Left kidney (tissue), 2 donors: ENCODE measurements around the gene UTF1. TPM values are rescaled to one million over a fixed set of nuclear protein-coding genes. Genes with fewer than 3 reads are reported as not detected.
"Not testable (repeated sequence)": the region's sequence is repeated elsewhere in the genome, so short reads cannot be mapped to it uniquely, and the experiment has no call there.

Experiments
- DNase-seq: peaks from one replicate; pipeline ENCODE4 v3.0.0-alpha.2; 2013
- polyA plus RNA-seq: library from polyadenylated mRNA; unstranded; fragments of 120-200 nt; gene quantifications from one replicate; pipeline ENCODE4 v1.2.1, GENCODE V29; 2013; ENCODE audit not compliant: insufficient read length

The UTF1 gene
- polyA plus RNA-seq, 1 donor: not detected

DNA sequence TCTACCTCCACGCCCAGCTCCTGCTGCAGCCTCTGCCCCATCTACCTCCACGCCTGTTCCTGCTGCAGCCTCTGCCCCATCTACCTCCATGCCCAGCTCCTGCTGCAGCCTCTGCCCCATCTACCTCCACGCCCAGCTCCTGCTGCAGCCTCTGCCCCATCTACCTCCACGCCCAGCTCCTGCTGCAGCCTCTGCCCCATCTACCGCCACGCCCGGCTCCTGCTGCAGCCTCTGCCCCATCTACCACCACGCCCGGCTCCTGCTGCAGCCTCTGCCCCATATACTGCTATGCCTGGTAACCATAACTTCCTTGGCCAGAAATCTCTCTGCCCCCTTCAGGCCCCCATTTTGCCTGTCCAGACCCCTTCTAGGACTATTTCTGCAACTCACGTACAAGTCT, 35.0 kb downstream of the UTF1 start:
- not testable (repeated sequence) for DNase-seq

DNA sequence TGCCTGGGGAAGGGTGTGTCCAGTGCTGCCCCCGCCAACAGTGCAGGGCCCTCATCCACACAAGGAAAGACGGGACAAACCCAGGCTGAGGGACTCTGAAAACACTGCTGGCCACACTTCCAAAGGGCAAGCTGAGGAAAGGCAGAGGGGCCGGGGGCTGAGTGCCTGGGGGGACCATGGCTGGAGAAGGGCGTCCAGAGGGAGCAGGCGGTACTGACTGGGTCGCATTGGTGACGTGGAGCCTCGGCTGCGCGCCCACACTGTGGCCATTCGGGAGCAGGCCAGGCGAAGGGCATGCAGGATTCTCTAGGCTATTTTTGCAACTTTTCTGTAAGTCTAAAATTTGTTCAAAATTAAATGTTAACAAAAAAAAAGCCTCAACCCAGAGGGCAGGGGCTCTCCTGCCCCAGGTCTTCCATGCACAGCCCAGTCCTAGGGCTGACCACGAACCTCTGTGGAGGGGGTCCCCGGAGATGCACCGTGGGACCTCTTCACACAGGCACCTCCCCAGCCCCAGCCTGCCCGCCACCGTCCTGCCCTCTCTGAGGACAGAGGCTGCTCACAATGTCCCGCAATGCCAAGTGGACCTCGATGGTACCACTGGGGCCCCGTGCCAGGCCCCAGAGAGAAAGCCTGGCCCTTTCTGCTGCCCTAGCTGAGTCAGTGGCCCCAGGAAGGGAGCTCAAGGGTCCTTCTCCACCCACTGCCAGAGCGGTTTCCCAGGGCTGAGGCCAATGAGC, 36.2 kb downstream of the UTF1 start:
- no peak for DNase-seq

DNA sequence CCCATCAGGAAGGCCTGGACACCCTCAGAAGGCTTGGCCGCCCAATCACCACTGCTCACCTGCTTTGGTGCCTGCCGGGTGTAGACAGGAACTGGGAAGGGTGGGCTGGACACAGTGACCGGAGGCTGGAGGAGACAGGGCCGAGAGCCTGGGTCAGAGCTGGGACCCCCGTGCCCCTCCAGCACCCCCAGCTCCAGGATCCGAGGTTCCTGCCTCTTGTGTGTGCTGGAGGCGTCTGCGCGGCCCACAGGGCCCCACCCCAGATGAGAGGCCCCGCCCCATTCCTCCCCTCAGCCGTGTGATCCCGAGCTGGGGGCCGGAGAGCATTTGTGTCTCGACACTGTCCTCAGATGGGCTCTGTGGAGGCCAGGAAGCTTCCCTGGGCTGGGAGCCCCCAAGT, 37.3 kb downstream of the UTF1 start:
- no peak for DNase-seq

DNA sequence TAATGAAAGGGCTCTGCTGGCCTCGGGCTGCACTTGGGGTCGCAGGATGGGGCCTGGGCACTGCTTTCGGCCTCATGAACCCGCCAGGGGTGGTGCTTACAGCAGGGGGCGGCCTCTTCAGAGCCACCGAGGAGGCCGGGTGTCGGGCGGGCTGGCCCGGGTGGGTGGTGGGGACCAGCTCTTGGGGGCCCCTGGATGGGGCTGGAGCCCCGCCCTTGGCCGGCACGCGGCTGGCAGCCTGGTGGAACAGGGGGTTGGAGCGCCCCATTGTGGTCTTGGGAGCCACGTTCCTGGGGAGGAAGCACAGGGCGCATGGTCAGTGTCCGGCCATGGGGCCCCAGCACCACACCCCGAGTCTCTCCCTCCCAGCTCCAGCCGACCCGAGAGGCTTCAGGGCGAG, 37.8 kb downstream of the UTF1 start:
- DNase-seq: no peak

DNA sequence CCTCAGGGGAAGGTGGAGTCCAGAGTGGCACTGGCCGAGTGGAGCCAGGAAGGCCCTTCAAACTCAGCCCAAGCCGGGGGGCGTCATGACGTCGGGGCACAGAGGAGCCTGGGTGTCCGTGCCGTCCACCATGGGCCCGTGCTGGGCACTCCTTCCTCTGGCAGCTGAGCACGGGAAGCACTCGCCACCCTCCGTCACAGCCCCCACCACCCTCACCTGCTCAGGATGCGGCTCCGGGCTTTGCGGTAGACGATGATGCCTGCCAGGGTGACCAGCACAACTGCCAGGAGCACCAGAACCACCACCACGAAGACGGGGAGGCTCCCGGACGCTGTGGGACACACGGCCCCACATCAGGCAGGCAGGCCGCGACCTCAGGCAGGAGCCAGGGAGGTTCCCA, 38.5 kb downstream of the UTF1 start:
- no peak for DNase-seq

DNA sequence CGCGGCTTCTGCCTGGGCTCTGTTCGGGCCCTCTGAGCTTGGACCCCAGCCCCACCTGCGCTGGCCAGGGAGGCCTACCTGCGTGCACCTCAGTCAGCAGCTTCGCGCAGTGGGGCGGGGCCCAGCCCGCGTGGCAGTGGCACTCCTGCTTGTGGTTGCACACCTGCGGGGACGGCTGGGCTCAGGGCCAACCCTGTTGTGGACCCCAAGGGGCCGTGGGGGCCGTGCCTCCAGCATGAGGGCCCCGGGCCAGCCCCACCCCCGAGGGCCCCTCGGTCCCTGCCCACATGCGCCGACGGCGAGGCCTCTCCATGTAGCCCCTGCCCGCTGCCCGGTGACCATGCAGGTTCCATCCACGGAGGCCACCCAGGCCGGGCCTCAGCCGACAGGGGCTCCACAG, 39.4 kb downstream of the UTF1 start:
- DNase-seq: no peak

DNA sequence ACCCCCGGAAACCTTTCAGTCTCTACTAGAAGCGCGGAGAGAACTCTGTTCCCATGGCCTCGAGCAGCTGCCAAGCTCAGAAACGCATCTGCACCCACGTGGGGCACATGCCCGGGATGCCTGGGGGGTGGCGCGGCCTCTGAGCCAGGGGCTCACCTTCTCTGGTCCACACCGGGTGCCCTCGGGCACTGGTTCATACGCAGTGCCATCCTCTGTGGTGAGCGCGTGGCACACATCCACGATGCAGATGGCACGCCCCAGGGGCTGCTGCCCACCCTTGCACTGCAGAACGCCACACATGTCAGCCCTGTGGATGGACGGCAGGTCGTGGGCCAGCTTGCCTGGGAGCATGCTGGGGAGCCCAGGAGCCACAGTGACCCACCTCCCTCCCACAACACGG, 40.2 kb downstream of the UTF1 start:
- DNase-seq: no peak

DNA sequence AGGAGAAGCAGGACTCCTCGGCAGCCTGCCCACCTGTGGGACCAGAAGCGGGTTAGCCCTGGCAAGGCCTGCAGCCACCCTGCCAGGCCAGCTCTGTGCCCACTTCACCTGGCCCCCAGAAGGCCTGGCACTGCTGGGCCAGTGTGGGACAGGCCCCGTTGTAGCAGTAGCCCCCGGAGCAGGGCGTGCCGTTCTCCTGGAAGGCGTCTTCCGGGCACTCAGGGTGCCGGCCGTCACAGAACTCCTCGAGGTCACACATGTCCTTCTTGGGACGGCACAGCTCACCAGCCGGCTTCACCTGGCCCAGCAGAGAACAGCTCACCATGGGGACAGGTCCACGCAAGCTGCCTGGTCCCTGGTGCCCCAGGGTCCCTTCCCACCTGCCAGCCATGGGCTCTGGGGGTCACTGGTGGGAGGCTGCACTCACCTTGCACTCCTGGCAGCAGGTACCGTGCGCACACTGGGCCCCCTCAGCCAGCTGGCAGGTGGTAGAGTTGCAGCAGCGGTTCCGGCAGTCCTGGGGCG, 40.8 kb downstream of the UTF1 start:
- no peak for DNase-seq

DNA sequence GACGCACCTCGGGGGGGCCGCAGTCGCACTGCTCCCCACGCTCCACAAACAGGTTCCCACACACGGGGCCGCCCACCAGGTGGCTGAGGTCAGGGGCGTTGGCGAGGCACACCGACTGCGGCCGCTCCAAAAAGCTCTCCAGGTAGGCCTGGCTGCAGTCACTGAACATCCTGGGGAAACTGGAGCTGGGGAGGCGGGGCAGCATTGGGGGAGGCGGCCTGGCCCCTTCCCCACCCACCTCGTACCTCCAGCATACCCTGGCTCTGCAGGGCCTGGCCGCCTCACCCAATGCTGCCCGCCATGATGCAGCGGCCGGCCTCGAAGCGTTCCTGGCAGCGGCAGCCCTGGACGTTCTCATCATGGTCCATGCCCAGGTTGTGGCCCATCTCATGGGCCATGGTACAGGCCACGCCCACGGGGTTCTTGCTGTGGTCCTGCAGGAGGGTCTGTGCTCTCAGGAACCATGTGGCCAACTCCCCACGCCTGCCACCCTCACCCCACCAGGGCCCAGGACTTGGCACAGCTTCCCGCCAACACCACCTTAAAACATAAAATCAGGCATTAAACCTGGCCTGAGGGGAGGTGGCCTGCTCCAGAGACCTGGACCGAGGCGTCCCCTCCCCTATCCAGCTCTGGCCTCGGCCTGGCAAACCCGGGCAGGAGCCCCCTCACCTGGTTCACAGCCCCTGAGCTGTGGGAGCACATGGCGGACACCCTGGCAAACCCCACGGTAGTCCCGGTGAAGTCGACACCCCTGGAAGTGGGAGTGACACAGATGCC, 41.7 kb downstream of the UTF1 start:
- DNase-seq: no peak

DNA sequence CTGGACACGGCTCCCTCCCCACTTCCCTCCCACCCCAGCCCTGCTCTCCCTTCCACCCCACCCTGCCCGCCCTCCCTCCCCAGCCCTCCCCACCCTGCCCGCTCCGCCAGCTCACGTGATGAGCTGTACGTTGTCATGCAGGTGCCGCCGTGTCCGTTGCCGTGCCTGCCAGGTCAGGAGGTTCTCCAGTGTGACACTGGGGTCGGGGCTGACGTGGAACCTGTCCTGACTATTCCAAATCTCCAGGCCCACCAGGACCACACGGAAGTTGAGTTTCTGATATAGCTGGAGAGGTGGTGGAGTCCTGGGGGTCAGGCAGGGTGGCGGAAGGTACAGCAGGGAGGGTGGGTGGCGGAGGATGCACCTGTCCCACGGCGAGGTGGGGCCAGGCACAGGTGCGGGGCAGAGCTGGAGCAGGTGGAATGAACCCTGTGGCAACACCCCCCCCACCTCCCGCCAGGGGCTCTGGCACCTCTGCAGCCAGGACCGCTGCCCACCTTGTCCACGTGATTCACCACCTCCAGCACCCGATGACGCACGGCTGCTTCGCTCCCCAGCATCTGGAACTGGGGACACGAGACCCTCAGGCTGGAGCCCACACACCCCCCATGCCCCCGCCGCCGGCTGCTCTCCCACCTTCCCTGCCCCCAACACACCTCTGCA, 42.4 kb downstream of the UTF1 start:
- no peak for DNase-seq

DNA sequence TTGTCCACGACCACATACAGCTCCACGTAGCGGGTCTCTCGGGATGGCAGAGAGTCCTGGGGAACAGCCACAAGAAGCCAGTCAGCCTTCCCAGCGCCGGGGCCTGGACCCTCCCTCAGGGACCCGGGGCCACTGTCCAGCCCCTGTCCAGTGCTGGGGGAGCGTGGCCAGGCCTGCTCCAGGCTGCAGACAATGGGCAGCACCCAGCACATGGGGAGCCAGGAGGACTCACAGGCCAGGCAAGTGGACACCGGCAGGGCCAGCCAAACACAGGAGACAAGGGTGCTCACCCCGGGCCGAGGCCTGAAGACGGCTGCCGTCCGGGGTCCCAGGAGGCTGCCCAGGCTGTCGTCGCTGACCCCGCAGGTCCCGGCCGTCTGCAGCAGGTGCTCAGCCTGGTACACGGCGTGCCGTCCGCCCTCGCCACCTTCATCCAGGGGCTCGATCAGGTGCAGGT, 43.0 kb downstream of the UTF1 start:
- no peak for DNase-seq

DNA sequence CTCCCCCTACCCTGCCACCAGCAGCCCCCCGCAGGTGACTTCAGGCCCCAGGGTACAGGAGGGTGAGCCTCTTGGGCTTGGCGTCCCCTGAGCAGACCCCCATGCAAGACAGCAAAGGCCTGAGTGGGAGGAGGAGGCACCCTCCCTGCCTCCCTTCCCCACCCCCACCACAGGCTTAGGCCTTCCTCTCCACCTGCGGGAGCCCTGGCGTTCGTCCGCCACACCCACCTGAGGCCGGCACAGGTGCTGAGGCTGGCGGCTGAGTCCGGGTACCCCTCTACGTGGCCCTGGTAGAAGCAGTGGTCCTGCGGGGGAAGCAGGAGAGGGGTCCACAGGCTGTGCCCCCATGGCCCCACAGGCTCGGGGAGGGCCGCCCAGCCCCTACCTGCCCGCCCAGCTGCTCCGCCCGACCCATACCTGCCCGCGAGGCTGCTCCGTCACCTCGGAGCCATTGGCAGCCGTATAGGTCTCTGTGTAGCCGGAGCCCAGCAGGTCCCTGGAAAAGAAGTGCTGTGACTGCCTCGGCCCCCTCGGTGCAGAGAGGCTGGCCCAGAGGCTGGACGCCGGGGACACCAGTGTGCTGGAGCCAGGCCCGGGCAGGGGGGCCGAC, 43.6 kb downstream of the UTF1 start:
- DNase-seq: no peak

DNA sequence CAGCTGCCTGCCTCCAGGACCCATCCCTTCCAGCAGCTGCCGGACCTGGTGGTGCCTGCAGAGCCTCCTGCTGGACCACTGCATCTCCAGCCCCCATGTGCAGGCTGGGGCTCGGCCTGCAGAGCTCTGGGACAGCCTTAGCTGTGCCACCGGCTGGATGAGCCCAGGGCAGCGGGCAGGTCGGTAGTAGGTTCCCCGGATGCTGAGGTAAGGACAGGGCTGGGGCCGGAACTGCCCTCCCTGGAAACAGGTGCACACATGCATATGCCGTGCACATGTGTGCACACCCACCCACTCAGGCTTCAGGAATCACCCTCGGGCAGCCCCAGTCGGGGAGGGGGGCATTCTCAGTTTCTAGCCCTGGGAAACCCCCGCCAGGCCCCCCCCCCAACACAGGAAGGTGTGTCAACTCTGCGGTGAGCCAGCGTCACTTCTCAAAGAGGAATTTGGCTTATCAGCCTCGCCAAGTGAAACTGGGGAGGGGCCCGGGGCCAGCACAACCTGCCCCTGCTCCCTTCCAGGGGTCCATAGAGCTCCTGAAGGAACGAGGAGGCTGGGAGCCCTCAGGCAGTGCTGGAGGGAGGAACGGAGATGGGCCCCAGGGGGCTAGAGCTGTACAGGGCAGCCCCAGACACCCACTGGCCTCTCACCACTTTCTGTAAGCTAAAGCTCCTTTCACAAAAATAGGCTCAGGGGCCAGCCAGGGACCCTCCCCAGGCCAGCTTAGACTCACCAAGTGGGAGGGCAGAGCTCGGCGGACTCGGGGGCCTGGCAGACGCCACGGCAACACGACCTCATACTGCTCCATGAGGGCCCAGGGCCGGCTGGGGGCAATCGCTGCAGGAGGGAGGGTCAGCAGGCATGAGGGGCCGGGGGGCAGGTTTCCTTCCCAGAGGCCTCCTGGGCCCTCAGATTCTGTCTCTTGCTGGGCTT, 45.0 kb downstream of the UTF1 start:
- no peak for DNase-seq

DNA sequence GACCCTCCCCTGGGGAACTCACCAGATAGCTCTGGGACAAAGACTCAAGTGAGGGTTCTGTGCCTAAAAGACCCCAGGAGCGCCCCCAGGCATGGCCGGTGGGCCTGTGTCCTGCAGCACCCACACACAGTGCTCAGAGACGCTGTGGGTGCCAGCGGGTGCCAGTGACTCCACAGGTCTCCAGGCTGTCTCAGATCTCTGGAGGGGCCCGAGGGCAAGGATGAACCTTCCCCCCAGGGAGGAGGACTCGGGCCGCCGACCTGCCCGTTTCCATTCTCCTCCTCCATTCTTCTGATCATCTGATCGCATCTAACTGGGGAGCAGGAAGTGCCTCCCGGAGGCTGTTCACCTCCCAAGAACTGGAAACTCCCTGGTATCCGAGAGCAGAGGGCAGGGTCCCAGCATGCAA, 45.7 kb downstream of the UTF1 start:
- no peak for DNase-seq

DNA sequence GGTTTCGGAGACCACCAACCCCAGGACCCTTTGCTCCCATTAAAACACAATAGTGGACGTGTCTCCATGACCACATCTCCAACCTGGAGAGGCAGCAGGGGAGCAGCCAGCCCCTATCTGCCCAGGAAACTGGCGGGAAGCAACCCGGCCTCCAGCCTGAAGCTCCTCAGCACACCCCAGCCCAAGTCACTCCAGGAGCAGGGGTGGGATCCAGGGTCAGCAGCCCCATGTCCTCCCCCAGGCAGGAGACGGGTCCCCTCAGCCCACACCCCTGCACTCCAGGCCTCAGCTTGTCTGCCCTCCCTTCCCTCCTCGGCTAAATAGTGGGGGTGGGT, 46.0 kb downstream of the UTF1 start:
- DNase-seq: no peak

DNA sequence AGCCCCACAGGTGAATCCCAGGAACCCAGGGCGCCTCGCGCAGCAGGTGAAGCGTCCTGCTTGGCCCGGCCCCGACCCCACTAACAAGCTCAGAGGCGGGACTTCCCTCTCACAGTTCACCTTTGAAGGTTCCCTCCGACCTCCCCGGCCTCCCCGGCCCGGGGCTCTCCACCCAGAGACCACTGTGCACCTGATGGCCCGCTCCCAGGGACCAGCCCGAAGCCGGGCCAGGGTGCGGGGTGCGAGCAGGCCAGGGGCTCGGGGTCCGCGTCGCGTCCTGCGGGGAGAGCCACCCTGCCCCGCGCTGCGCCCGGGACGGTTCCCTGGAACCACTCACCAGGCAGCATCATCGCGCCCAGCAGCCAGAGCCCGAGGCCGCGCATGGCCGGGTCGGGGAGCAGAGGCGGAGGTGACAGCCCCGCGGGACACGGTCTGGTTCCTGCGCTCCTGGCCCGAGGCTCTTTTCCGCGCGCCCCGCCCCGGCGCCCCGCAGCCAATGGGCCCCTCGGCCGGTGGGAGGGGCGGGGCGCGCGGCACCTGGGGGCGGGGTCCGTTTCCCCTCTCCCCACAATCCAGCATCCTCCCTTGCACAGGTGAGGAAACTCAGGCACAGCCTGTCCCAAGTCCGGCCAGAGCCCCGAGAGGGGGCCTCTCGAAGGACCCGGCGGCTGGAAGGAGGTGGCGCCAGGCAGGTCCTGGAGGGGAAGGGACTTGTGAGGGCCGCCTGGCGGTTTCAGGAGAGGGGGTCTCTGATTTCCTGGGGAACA, 46.6 kb downstream of the UTF1 start, which contains the start of gene ADAM8:
Gene ADAM8, minus strand, starts transcription at position 434 of the 767 bp plus-strand sequence. Its CDS starts 51 bp downstream, at position 383.
- DNase-seq: no peak

DNA sequence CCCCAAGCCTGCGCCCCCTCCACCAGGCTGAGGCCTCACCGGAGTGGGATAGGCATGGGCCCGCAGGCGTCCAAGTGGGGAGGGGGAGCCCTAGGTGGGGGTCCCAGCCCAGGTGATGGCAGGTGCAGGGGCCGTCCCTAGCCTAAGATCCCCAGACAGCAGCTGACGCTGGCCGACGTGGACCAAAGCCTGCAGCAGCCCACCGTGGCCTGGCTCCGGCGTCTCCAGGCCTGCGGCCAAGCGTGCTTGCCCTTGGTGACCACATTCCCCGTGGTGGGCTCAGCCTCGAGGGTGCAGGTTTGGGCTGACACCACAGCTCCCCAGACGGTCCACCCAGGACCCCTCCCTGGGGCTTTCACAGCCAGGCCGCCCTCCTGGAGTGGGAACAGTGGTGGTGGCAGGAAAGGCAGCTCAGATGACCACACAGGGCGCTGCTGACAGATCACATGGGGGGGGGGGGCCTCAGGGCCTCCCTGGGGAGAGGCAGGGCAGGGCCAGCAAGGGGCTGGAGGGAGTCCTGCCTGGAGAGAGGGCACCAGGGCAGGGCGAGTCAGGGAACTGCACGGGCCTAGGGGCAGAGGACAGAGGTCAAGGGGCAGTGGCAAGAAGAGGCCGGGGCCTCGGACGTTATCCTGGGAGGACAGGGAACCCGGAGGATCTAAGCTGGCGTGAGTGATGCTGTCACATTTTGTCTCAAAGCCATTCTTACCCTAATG, 47.4 kb downstream of the UTF1 start:
- no peak for DNase-seq

DNA sequence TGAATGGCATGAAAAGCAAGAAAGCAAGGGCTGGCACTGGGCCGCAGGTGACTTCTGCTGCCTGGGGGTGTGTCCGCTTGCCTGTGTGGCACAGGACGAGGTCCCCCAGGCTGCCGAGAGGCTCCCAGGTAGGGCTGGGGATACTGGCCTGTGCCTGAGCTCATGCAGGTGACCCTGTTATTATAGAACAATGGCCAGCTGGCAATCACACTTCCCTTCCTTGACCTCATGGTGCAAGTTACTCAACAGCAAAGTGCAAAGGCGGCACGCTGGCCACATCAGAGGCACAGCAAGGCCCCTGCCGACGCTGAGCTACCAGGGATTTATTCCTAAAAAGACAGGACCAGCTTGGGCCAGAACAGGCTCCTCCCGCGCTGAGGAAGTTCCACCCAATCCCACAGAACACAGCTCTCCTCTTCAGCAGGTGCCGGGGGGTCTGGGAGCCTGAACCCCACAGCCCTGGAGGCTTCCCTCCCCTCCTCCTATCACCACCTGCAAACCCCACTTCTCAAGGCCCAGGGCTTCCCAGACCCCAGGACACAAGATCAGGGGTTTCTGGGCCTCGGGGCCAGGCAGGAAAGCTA, 48.1 kb downstream of the UTF1 start:
- DNase-seq: no peak

DNA sequence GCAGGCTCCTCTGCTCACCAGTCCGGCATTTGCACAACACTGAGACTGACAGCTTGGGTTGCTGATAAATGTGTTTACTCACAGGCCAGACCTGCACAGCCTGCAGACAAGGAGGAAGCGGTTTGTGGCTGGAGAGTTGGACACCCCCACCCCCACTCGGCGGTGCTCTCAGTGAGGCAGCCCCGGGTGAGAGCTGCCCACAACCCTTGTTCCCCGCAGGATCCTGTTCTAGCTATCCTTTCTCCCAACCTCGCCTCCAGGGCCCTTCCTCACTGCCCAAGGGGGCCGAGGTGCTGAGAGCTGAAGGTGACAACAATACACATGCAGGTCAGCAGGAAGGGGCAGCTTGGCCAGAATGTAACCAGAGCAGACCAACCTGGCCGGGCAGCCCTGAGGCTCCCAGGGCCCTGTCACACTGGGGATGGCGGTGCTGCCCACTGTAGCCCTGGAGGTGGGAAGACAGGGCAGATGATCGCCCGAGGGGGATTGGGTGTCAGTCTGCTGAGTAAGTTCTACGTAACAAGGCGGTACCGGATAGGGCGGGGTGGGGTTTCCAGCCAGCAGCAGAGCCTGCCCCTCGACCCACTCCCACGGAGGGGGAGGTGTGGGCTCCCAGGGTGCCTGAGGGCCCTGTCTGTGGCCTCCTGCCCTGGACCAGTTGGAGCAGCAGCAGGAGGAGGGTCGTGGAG, 48.7 kb downstream of the UTF1 start:
- DNase-seq: no peak
